Activated effector memory CD4-positive, alpha-beta T cell treated with anti-CD3 and anti-CD28 coated beads, Interleukin-2, amount 50 U/mL, for 16 hours (primary cell): ENCODE data around the gene TAS1R3.

Experiments used
- DNase-seq: peaks from one replicate; pipeline ENCODE4 v3.0.0-alpha.2; 2020

TAS1R3 gene

GRCh38 chr1:1371746-1372711 lies 40.9 kb downstream of the TAS1R3 start:
- peak; percentile 93 for DNase-seq

GRCh38 chr1:1373051-1373814 lies 42.2 kb downstream of the TAS1R3 start:
- no peak for DNase-seq

DNA sequence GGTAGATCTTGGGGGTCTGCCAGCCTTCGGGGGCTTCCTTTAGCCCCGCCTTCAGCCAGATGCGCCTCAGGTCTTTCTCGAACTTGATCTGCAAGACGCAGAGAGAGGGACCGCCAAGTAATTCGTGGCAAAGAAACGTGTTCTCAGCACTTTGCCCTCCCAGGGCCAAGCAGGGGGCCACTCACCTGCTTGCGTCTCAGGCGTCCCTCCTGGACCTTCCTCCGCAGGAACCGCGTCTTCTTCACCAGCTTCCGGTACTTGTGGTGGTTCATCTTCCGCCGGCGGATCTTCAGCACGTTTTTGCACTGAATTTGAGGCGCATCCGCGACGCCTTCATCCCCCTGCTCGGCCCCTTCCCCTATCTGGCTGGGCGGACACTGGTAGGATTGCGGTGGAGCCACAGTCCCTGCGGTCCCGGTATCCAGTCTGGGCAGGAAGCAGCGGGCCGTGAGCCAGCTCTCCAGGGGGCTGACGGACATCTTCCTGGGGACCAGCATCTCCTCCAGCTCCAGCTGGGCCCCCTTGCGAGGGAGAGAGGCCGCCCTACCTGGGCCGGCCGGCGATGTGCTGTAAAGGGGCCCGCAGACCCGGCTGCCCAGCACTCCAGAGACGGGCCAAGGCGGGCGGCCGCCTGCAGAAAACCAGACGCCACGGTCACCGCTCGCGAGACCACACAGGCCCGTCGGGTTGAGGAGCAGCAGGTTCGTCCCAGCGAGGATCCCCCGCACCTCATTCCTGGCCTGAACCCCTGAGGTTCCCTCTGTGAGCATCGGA lies 42.9 kb downstream of the TAS1R3 start:
- no peak for DNase-seq

GRCh38 chr1:1374589-1374928 lies 43.5 kb downstream of the TAS1R3 start:
- peak; percentile 71 for DNase-seq

- DNase-seq = peak; percentile 98
Measured at GRCh38 chr1:1374929-1375662, 44.0 kb downstream of the TAS1R3 start, which contains the start of gene AURKAIP1. AURKAIP1 (minus strand) TSS chr1:1375207; CDS start chr1:1374756, 451 bp downstream.

GRCh38 chr1:1376551-1377226 lies 45.6 kb downstream of the TAS1R3 start:
- no peak for DNase-seq

DNA sequence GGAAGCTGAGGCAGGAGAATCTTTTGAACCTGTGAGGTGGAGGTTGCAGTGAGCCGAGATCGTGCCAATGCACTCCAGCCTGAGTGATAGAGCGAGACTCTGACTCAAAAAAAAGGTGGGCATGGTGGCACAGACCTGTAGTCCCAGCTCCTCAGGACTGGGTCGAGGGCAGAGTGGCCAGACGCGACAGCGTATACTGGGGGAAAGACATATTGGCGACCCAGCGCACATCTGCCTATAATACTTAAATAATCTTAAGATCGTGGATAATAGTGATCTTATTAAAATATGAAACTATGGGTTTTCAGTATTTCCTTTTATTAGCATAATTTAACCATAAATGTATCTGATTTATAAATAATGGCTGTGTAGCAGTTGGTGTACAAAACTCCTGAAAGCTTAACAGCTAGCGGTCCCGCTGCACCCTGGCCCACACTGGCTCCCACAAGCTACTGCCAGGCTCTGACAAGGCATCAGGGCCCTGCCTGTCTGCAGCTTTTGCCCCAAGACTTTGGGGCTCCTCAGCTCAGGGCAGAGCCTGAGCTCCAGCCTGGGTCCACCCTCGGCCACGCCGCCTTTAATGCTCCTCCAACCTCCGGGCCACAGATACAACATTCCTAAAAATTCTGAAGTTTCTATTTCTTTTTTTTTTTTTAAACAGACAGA lies 46.6 kb downstream of the TAS1R3 start:
- DNase-seq = no peak

DNA sequence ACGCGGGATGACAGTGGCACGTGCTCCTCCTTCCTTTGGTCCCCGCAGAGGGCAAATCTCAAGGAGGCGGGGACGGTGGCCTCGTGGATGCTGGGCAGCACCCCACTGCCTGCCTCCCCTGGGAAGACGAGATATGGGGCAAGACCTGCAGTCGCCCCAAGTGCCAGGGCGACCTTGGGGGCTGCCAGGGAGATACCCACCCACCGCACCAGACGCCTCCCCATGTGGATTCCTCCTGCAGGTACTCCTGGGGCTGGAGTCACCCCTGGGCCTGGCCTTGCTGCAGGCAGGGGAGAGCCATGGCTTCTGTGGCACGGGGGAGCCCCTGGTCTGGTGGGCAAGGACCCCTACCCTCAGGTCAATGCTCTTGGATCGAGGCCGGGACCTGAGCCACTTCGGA lies 49.8 kb downstream of the TAS1R3 start:
- no peak for DNase-seq

DNA sequence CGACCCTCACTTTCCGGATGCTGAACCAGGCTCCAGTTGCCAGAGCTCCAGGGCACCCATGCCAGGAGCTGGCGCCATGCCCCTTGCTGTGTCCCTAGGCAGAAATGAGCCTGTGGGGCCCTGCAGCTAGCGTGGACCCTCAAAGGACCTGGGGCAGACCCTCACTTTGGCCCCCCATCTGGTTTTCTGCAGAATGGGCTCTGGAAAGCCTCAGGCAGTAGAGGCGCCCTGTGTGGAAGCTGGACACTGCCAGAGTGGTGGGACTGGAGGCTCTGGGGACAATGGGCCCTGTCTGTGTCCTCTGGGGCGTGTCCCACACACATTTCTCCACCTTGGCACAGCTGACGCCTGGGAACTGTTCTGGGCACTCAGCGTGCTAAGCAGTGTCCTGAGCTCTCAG lies 50.2 kb downstream of the TAS1R3 start:
- DNase-seq = no peak
